Esophagus squamous epithelium (tissue), 5 donors: ENCODE measurements around the gene DHRS4L2. TPM values are rescaled to one million over a fixed set of nuclear protein-coding genes. Genes with fewer than 3 reads are reported as not detected.
A peak's percentile ranks its signal among the peaks of the same experiment; 100 is the strongest.
"Not testable (repeated sequence)": the region's sequence is repeated elsewhere in the genome, so short reads cannot be mapped to it uniquely, and the experiment has no call there.

ENCODE experiments used
- DNase-seq: peaks from one replicate; lab custom pipeline; 2025; lab: John Stamatoyannopoulos, UW
- H3K27ac ChIP-seq, 4 donors: fragments of 200-600 bp; sonication (generic); one replicate each; pipeline ENCODE4 v1.5.1; 2016 to 2019; ENCODE audit warnings: mild to moderate bottlenecking in 1 of 4
- H3K27me3 ChIP-seq, 4 donors: fragments of 200-600 bp; sonication (generic); 1 replicate in 3 of 4; 2 replicates in 1 of 4; pipeline versions ENCODE4 v1.5.1 to v1.6.0; 2017 to 2021; ENCODE audit warnings: antibody characterized with exemption in 1 of 4
- H3K36me3 ChIP-seq, 3 donors: fragments of 200-600 bp; sonication (generic); one replicate each; pipeline ENCODE4 v1.5.1; 2016 to 2019
- H3K4me1 ChIP-seq, 3 donors: fragments of 200-600 bp; sonication (generic); one replicate each; pipeline ENCODE4 v1.5.1; 2017 to 2019
- H3K4me3 ChIP-seq, 4 donors: fragments of 200-600 bp; sonication (generic); 1 replicate in 3 of 4; 2 replicates in 1 of 4; pipeline ENCODE4 v1.5.1; 2016 to 2019; ENCODE audit warnings: mild to moderate bottlenecking in 2 of 4, moderate library complexity in 1 of 4
- H3K9me3 ChIP-seq, 3 donors: fragments of 200-600 bp; sonication (generic); one replicate each; pipeline ENCODE4 v1.5.1; 2016 to 2019
- CTCF ChIP-seq, 6 experiments: fragments of 450-650 bp in 4 of 6; fragments of 200-600 bp in 2 of 6; sonication (generic) in 2 of 6; IDR thresholded peaks; one replicate each; pipeline ENCODE4 v1.5.1; 2016 to 2019; ENCODE audit warnings: antibody characterized with exemption in 6 of 6, mild to moderate bottlenecking in 4 of 6, moderate library complexity in 4 of 6
- POLR2A ChIP-seq, 4 donors: fragments of 450-650 bp; IDR thresholded peaks; one replicate each; pipeline ENCODE4 v1.6.1; 2017; ENCODE audit warnings: antibody characterized with exemption in 4 of 4, mild to moderate bottlenecking in 4 of 4, moderate library complexity in 3 of 4
- WGBS, 2 donors: methylation state at CpG; one replicate each; pipeline ENCODE4 v1.1.5; 2018; 5-methylcytosine and 5-hydroxymethylcytosine counted together
- intact Hi-C: fragments of 100-400 bp; cut with DNase I; formaldehyde crosslinking; loops from one replicate; pipeline ENCODE4 v1.15.0; 2022
- total RNA-seq, 4 donors: library from RNA; depleted of rRNA; stranded (reverse); fragments of >200 nt; gene quantifications; one replicate each; pipeline ENCODE4 v1.1.0, GENCODE V29; 2016
- donor health status: DM: yes; HTN: yes; CAD: no.

DHRS4L2 gene
- total RNA-seq, 4 donors from 2014 or later = 9.4 to 35.6 (median 27.2) TPM

GRCh38 chr14:23950411-23951135 is 38.2 kb upstream of the DHRS4L2 start:
- Histone ChIP-seq H3K4me3 (no peak overlapping the region), H3K9me3 (no peaks in the 10 kb centered on the region), H3K27me3 (no peaks in the 10 kb centered on the region), H3K36me3 (no peaks in the 10 kb centered on the region), H3K27ac (no peak overlapping the region), H3K4me1 (peaks cover 22 to 37% (median 23%) of the 10 kb centered on the region in 3 donors)
- 92 to 93% methylated on average over 6 of the region's 6 CpGs for WGBS, 2 donors
- TF ChIP-seq POLR2A (IDR thresholded peaks at IDR 0.05) = no peak
- TF ChIP-seq CTCF (IDR thresholded peaks at IDR 0.05) = no peak
- no peak for DNase-seq
- intact Hi-C loops = no loop called here

DNA sequence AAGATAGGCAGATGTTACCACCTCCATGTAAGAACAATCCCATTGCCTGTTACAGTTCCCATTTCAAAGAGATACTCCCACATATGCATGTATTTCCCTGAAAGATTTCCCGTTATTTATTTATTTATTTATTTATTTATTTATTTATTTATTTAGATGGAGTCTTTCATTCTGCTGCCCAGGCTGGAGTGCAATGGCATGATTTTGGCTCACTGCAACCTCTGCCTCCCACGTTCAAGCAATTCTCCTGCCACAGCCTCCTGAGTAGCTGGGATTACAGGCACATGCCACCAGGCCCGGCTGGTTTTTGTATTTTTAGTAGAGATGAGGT is 37.6 kb upstream of the DHRS4L2 start:
- H3K9me3 ChIP-seq, H3K27me3 ChIP-seq, H3K4me3 ChIP-seq, DNase-seq, H3K36me3 ChIP-seq, H3K27ac ChIP-seq, intact Hi-C loops: not testable (repeated sequence)
- 83 to 94% methylated on average over 3 of the region's 3 CpGs for WGBS, 2 donors
- H3K4me1 ChIP-seq = peaks cover 22 to 37% (median 23%) of the 10 kb centered on the region in 3 donors

DNA sequence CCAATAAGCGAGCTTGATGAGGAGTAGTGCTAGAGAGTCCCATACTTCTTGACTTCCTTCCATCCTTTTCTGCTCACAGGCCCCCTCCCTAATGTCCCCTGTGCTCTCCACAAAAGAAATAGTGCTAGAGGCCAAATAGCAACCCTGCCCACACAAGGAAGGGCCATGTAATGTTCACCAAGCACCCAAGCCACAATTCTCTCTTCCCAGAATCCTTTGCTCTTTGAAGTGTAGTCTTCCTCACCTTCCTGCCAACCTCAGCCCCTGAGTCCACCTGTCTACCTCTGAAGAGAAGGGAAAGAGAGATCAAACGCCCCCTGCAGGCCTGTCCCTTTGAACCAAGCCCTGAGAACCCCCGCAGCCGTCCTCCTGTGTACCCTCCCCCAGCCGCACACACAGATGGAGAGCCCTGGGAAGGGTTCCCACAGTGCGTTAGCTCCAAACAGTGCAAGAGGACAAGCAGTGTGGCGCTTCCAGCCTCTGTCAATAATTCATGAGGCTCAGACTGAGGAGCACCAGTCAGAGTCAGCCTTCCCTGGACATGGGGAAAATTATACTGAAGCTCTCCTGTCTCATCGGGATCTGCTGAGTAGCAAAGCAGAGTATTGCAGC is 37.0 kb upstream of the DHRS4L2 start:
- no peak for DNase-seq
- intact Hi-C loops = no loop called here
- Histone ChIP-seq H3K4me1 (peaks cover 22 to 37% (median 23%) of the 10 kb centered on the region in 3 donors), H3K4me3 (no peak overlapping the region), H3K27ac (no peak overlapping the region), H3K27me3 (no peaks in the 10 kb centered on the region), H3K36me3 (peaks cover 0 to 9% (median 0%) of the 10 kb centered on the region in 3 donors), H3K9me3 (no peaks in the 10 kb centered on the region)
- 47 to 75% methylated on average over 2 of the region's 8 CpGs for WGBS, 2 donors
- TF ChIP-seq CTCF (IDR thresholded peaks at IDR 0.05) = no peak
- no peak for TF ChIP-seq POLR2A (IDR thresholded peaks at IDR 0.05)

DNA sequence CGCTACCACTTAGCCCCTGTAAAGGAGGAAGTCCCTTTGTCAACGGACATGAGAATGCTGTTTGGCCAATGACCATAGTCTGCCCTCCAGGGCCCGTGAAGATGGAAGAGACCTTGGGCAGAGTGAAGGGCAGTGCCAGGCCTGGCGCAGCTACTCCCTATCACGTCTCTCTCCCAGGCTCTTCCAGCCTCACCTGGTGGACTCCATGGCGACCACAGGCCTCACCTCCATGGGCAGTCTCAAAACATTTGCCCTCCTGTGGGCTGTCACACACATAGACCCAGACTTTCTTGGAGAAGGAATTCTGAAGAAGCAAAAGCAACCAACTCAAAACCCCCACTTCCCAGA is 35.6 kb upstream of the DHRS4L2 start:
- H3K9me3 ChIP-seq, intact Hi-C loops, H3K27me3 ChIP-seq, DNase-seq: not testable (repeated sequence)
- WGBS, 2 donors = 41 to 51% methylated on average over 3 to 6 of the region's 6 CpGs
- Histone ChIP-seq H3K27ac (peak overlapping the region; percentile 85 to 93 (median 92)), H3K36me3 (peaks cover 0 to 18% (median 0%) of the 10 kb centered on the region in 3 donors), H3K4me3 (peak overlapping the region; percentile 64 to 86 (median 84)), H3K4me1 (peaks cover 22 to 37% (median 23%) of the 10 kb centered on the region in 3 donors)

DNA sequence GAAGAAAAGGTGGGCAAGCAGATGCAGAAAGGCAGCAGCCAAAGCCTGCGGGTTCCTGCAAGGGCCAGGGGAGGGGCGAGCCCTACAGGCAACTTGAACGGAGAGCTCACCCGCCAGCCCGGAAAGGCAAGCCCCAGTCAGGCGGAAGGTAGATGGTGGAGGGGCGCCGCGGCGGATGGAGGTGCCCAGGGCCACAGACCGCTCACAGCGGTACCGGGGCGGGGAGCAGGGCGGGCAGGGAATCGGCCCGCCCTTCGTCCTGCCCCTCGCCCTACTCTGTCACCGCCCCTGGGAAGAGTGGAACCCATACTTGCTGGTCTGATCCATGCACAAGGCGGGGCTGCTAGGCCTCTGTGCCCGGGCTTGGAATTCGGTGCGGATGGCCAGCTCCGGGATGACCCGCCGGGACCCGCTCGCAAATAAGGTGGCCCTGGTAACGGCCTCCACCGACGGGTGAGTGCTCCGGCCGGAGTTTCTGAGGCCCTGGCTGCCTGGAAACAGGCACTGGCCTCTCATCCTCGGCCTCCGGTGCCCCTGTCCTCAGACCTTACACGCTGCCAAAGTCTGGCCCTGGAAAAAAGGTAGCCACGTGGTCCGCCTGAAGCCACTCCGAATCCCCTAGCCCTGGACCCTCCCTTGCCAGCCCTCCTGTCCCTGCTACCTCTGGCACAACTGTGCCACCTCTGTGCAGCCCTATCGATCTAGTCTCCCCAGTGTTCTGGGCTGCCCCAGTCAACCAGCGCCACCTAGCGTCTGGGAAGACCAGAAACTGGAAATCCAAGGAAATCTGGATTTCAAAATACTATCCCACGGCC is 35.1 kb upstream of the DHRS4L2 start, which contains the start of gene DHRS4:
DHRS4 (plus strand) TSS at position 307 of the 815 bp plus-strand sequence; CDS start at position 326, 19 bp downstream.
- WGBS, 2 donors = 0% methylated on average over 9 to 15 of the region's 44 CpGs
- Histone ChIP-seq H3K27me3 (no peaks in the 10 kb centered on the region), H3K36me3 (peaks cover 0 to 23% (median 0%) of the 10 kb centered on the region in 3 donors), H3K4me3 (peak within 1 kb of the TSS; percentile 64 to 86 (median 84)), H3K27ac (peak within 1 kb of the TSS; percentile 85 to 93 (median 92)), H3K9me3 (no peaks in the 10 kb centered on the region), H3K4me1 (peaks cover 22 to 37% (median 23%) of the 10 kb centered on the region in 3 donors)
- TF ChIP-seq CTCF (IDR thresholded peaks at IDR 0.05) = peak; percentile 76 to 90 (median 81)
- TF ChIP-seq POLR2A (IDR thresholded peaks at IDR 0.05) = peak in 2 of 4 donors; percentile 18 to 51
- DNase-seq = no peak
- intact Hi-C loops = no loop called here

GRCh38 chr14:23954279-23954614 is 34.5 kb upstream of the DHRS4L2 start:
- DNase-seq, H3K9me3 ChIP-seq, intact Hi-C loops, H3K27me3 ChIP-seq: not testable (repeated sequence)
- H3K27ac ChIP-seq = peak overlapping the region; percentile 85 to 93 (median 92)
- H3K36me3 ChIP-seq = peaks cover 0 to 23% (median 0%) of the 10 kb centered on the region in 3 donors
- 10 to 12% methylated on average over 5 to 6 of the region's 6 CpGs for WGBS, 2 donors
- peak overlapping the region; percentile 64 to 86 (median 84) for H3K4me3 ChIP-seq
- H3K4me1 ChIP-seq = peaks cover 22 to 37% (median 23%) of the 10 kb centered on the region in 3 donors

- 42 to 63% methylated on average over 7 to 17 of the region's 20 CpGs for WGBS, 2 donors
- DNase-seq, H3K27ac ChIP-seq, H3K9me3 ChIP-seq, H3K27me3 ChIP-seq, intact Hi-C loops: not testable (repeated sequence)
- Histone ChIP-seq H3K4me3 (peak overlapping the region in 2 of 4 donors; percentile 82 to 86), H3K4me1 (peaks cover 22 to 37% (median 23%) of the 10 kb centered on the region in 3 donors), H3K36me3 (peaks cover 0 to 27% (median 0%) of the 10 kb centered on the region in 3 donors)
These were observed 33.8 kb upstream of the DHRS4L2 start for GRCh38 chr14:23954965-23955364.

- H3K4me3 ChIP-seq, intact Hi-C loops, H3K27me3 ChIP-seq, H3K27ac ChIP-seq, DNase-seq, H3K9me3 ChIP-seq: not testable (repeated sequence)
- WGBS, 2 donors = 83 to 87% methylated on average over 2 of the region's 2 CpGs
- H3K36me3 ChIP-seq = peaks cover 0 to 29% (median 0%) of the 10 kb centered on the region in 3 donors
- H3K4me1 ChIP-seq = peaks cover 22 to 37% (median 23%) of the 10 kb centered on the region in 3 donors
These were observed 32.9 kb upstream of the DHRS4L2 start for GRCh38 chr14:23955811-23956210.
